Measurements from ENCODE around the gene R3HDML. TPM values are rescaled to one million over a fixed set of nuclear protein-coding genes. Genes with fewer than 3 reads are reported as not detected.

Gene R3HDML
- total and polyA plus RNA-seq, 9 of the 15 experiments (the other 6 are each of a cell fraction or from before 2014, with no cell fraction given): not detected

DNA sequence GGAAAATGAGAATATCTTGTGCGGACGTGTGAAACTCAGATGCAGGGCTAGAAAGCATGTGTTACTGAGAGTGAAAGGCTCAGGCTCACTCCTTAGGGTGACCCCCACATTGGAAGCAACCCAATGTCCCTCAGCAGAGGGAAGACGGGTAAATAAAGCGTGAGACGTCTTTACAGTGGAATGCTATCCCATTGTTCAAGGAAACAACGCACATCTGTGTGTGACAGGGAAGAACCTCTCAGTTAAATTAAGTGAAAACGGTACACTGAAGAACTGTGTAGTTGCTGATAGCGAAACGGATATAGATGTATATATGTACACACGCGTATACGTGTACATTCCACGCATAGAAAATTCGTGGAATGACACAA, 19.5 kb downstream of the R3HDML start:
- no peaks in the 10 kb centered on the region for H3K9me3 ChIP-seq (replicated peaks; ENCODE audit: control insufficient read depth, insufficient read depth, low read depth, low read length)
- intact Hi-C loops (cut with micrococcal nuclease) (no loop called here), in situ Hi-C loops (cut with MboI) (no loop called here)
- POLR2A ChIA-PET: no interaction called here
- ATAC-seq: no peak
- no peak overlapping the region for H3K4me3 ChIP-seq
- peaks cover 0 to 9% of the 10 kb centered on the region in 2 experiments; a peak in 2 of 5 replicates for H3K4me1 ChIP-seq (replicated peaks in 1 of 2; ENCODE audit: control insufficient read depth in 2 of 2, insufficient read depth in 2 of 2, low read length in 2 of 2)
- no peak for FAIRE-seq
- H3K27ac ChIP-seq (ENCODE audit: extremely low read depth, low read depth, low read length): no peak overlapping the region
- 27% methylated on average over 14 of the region's 14 CpGs for WGBS (ENCODE audit: insufficient coverage, low coverage, missing lambda C conversion rate)
- H3K27me3 ChIP-seq (ENCODE audit: control insufficient read depth in 2 of 2, insufficient read depth in 2 of 2, low read length in 2 of 2): peaks cover 12 to 33% of the 10 kb centered on the region in 2 experiments
- H3K9ac ChIP-seq (ENCODE audit: insufficient read depth in 1 of 2, low read depth in 2 of 2, low read length in 2 of 2): no peak overlapping the region
- no TSS peak for BruUV-seq (replicated peaks)
- H4K20me1 ChIP-seq (replicated peaks; ENCODE audit: control insufficient read depth, insufficient read depth, low read length): no peaks in the 10 kb centered on the region; the same call in 1 of the 2 replicates
- no peaks in the 10 kb centered on the region for H3K9me1 ChIP-seq (ENCODE audit: control insufficient read depth, insufficient read depth, low read length)
- DNase-seq (ENCODE audit: extremely low read depth in 1 of 4, low spot score in 3 of 4): no peak
- no peaks in the 10 kb centered on the region for H3K36me3 ChIP-seq (ENCODE audit: control insufficient read depth, insufficient read depth, low read length)
- no peak overlapping the region for H2AFZ ChIP-seq (ENCODE audit: low read depth, low read length)
- no peak overlapping the region for H3K4me2 ChIP-seq (ENCODE audit: insufficient read depth, low read length)
- TF ChIP-seq, protein P1, sequence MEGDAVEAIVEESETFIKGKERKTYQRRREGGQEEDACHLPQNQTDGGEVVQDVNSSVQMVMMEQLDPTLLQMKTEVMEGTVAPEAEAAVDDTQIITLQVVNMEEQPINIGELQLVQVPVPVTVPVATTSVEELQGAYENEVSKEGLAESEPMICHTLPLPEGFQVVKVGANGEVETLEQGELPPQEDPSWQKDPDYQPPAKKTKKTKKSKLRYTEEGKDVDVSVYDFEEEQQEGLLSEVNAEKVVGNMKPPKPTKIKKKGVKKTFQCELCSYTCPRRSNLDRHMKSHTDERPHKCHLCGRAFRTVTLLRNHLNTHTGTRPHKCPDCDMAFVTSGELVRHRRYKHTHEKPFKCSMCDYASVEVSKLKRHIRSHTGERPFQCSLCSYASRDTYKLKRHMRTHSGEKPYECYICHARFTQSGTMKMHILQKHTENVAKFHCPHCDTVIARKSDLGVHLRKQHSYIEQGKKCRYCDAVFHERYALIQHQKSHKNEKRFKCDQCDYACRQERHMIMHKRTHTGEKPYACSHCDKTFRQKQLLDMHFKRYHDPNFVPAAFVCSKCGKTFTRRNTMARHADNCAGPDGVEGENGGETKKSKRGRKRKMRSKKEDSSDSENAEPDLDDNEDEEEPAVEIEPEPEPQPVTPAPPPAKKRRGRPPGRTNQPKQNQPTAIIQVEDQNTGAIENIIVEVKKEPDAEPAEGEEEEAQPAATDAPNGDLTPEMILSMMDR (IDR thresholded peaks at IDR 0.05 in 2 of 3, conservative IDR thresholded peaks at IDR 0.05 in 1 of 3; ENCODE audit: insufficient read depth in 2 of 3, low read depth in 1 of 3, low read length in 3 of 3): no peak
- TF ChIP-seq ZNF830 (CRISPR knock-in tag; IDR thresholded peaks at IDR 0.05) (no peak), ARHGAP35 (IDR thresholded peaks at IDR 0.05; ENCODE audit: partially characterized antibody) (no peak), ELF4 (CRISPR knock-in tag; IDR thresholded peaks at IDR 0.05) (no peak)
- TF ChIP-seq, protein P2, sequence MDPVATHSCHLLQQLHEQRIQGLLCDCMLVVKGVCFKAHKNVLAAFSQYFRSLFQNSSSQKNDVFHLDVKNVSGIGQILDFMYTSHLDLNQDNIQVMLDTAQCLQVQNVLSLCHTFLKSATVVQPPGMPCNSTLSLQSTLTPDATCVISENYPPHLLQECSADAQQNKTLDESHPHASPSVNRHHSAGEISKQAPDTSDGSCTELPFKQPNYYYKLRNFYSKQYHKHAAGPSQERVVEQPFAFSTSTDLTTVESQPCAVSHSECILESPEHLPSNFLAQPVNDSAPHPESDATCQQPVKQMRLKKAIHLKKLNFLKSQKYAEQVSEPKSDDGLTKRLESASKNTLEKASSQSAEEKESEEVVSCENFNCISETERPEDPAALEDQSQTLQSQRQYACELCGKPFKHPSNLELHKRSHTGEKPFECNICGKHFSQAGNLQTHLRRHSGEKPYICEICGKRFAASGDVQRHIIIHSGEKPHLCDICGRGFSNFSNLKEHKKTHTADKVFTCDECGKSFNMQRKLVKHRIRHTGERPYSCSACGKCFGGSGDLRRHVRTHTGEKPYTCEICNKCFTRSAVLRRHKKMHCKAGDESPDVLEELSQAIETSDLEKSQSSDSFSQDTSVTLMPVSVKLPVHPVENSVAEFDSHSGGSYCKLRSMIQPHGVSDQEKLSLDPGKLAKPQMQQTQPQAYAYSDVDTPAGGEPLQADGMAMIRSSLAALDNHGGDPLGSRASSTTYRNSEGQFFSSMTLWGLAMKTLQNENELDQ (CRISPR knock-in tag; IDR thresholded peaks at IDR 0.05; ENCODE audit: borderline replicate concordance): no peak
- CTCF ChIA-PET (ENCODE audit: low intra/inter-chr PET ratio): no interaction called here
- H3K79me2 ChIP-seq (ENCODE audit: control insufficient read depth, insufficient read depth, low read length): no peaks in the 10 kb centered on the region

Data from K562 (cell line).